IMR-90 (cell line): Measurements from ENCODE around the gene NUP88. TPM values are rescaled to one million over a fixed set of nuclear protein-coding genes. Genes with fewer than 3 reads are reported as not detected.
A peak's percentile ranks its signal among the peaks of the same experiment; 100 is the strongest.

Experiments used
- ATAC-seq: fragments of 200-7000 bp; cut with Tn5 transposase; 2 replicates; pipeline ENCODE4 v1.9.1; 2020; ENCODE audit warnings: low read depth, mild to moderate bottlenecking, moderate library complexity
- BruUV-seq: library from RNA; stranded (reverse); fragments of 400-500 nt; replicated peaks from 2 replicates; lab custom pipeline; 2021; lab: Mats Ljungman, UMichigan
- CTCF ChIA-PET: fragments of 300-600 bp; formaldehyde crosslinking; extraction: SDS; loops from one replicate; lab custom pipeline; 2021; ENCODE audit warnings: antibody characterized with exemption; lab: Yijun Ruan, JAX
- POLR2A ChIA-PET: fragments of 300-600 bp; sonication (Branson Sonifier 250); formaldehyde crosslinking; loops from one replicate; lab custom pipeline; 2022; ENCODE audit warnings: antibody characterized with exemption; ENCODE audit not compliant: unreplicated experiment; lab: Charles Lee
- DNase-seq: peaks from one replicate; pipeline ENCODE4 v3.0.0; 2013
- H2AFZ ChIP-seq: replicated peaks from 2 replicates; pipeline ENCODE3; 2013; ENCODE audit warnings: low read length, mild to moderate bottlenecking; ENCODE audit not compliant: poor library complexity
- H2AK5ac ChIP-seq: 2 replicates; pipeline ENCODE4 v1.6.1; 2013; ENCODE audit warnings: low read depth, low read length, inconsistent platforms
- H2AK9ac ChIP-seq: replicated peaks from 2 replicates; pipeline ENCODE3; 2013; ENCODE audit warnings: mild to moderate bottlenecking, low read depth, low read length, moderate library complexity; ENCODE audit not compliant: poor library complexity
- H2BK120ac ChIP-seq: 2 replicates; pipeline ENCODE4 v1.6.1; 2013; ENCODE audit warnings: low read depth, low read length, inconsistent platforms
- H2BK15ac ChIP-seq: 3 replicates; pipeline ENCODE4 v1.6.1; 2013; ENCODE audit warnings: low read depth, low read length, inconsistent platforms
- H2BK20ac ChIP-seq: 2 replicates; pipeline ENCODE4 v1.6.1; 2013; ENCODE audit warnings: low read depth, mild to moderate bottlenecking, inconsistent platforms, low read length, moderate library complexity
- H2BK5ac ChIP-seq: 2 replicates; pipeline ENCODE4 v1.6.1; 2013; ENCODE audit warnings: mild to moderate bottlenecking, low read depth, low read length, inconsistent platforms; ENCODE audit not compliant: poor library complexity, severe bottlenecking
- H3K14ac ChIP-seq: replicated peaks from 2 replicates; pipeline ENCODE4 v1.6.1; 2013; ENCODE audit warnings: low read depth, low read length, inconsistent platforms
- H3K18ac ChIP-seq: 2 replicates; pipeline ENCODE4 v1.6.1; 2013; ENCODE audit warnings: low read depth, low read length, control low read depth
- H3K23ac ChIP-seq: 2 replicates; pipeline ENCODE4 v1.6.1; 2013; ENCODE audit warnings: low read depth, low read length, inconsistent platforms
- H3K27ac ChIP-seq: 2 replicates; pipeline ENCODE4 v1.5.1; 2013; ENCODE audit warnings: mild to moderate bottlenecking, control low read depth, low read length; ENCODE audit not compliant: insufficient read depth
- H3K27me3 ChIP-seq: 2 replicates; pipeline ENCODE4 v1.6.1; 2013; ENCODE audit warnings: low read length; ENCODE audit not compliant: control insufficient read depth, insufficient read depth
- H3K36me3 ChIP-seq: 2 replicates; pipeline ENCODE4 v1.6.1; 2013; ENCODE audit warnings: low read length, mixed read lengths; ENCODE audit not compliant: control insufficient read depth, insufficient read depth
- H3K4ac ChIP-seq: 2 replicates; pipeline ENCODE4 v1.6.1; 2013; ENCODE audit warnings: low read depth, low read length, inconsistent platforms
- H3K4me1 ChIP-seq: 2 replicates; pipeline ENCODE4 v1.6.1; 2013; ENCODE audit warnings: low read length, mixed read lengths; ENCODE audit not compliant: control insufficient read depth, insufficient read depth
- H3K4me2 ChIP-seq: 2 replicates; pipeline ENCODE4 v1.6.1; 2013; ENCODE audit warnings: low read depth, mild to moderate bottlenecking, control low read depth, low read length, moderate library complexity
- H3K4me3 ChIP-seq: 2 replicates; pipeline ENCODE4 v1.5.1; 2013; ENCODE audit warnings: low read depth, mild to moderate bottlenecking, control low read depth, low read length, moderate library complexity; ENCODE audit not compliant: insufficient read depth
- H3K56ac ChIP-seq: 2 replicates; pipeline ENCODE4 v1.6.1; 2013; ENCODE audit warnings: low read length, inconsistent platforms; ENCODE audit not compliant: insufficient read depth; ENCODE audit errors: extremely low read depth
- H3K79me1 ChIP-seq, 2 experiments: 2 replicates each; pipeline ENCODE4 v1.6.1; 2013; ENCODE audit warnings: low read length in 2 of 2, inconsistent platforms in 1 of 2, low read depth in 1 of 2
- H3K9ac ChIP-seq: 2 replicates; pipeline ENCODE4 v1.6.1; 2013; ENCODE audit warnings: low read depth, low read length, control low read depth
- H3K9me1 ChIP-seq: 2 replicates; pipeline ENCODE4 v1.6.1; 2013; ENCODE audit warnings: low read length, inconsistent platforms; ENCODE audit not compliant: insufficient read depth
- H3K9me3 ChIP-seq: 2 replicates; pipeline ENCODE4 v1.6.1; 2013; ENCODE audit warnings: low read length; ENCODE audit not compliant: control insufficient read depth, insufficient read depth
- H4K20me1 ChIP-seq: 2 replicates; pipeline ENCODE4 v1.6.1; 2013; ENCODE audit warnings: low read length, inconsistent platforms; ENCODE audit not compliant: insufficient read depth
- H4K5ac ChIP-seq: 2 replicates; pipeline ENCODE4 v1.6.1; 2013; ENCODE audit warnings: mild to moderate bottlenecking, low read depth, low read length, control low read depth
- H4K8ac ChIP-seq, 2 experiments: 2 replicates each; pipeline ENCODE4 v1.6.1; 2013; ENCODE audit warnings: low read depth in 2 of 2, low read length in 2 of 2, control low read depth in 1 of 2, inconsistent platforms in 1 of 2
- H4K91ac ChIP-seq: 2 replicates; pipeline ENCODE4 v1.6.1; 2013; ENCODE audit warnings: low read depth, low read length, inconsistent platforms; ENCODE audit not compliant: insufficient read depth
- BHLHE40 ChIP-seq: fragments of 150-350 bp; IDR thresholded peaks from 2 replicates; pipeline ENCODE4 v1.6.1; 2016; ENCODE audit warnings: mild to moderate bottlenecking, low read depth, low read length
- CHD1 ChIP-seq: IDR thresholded peaks from 2 replicates; pipeline ENCODE4 v1.6.1; 2012; ENCODE audit warnings: low read depth, low read length, improper control_type of control experiment
- ELK1 ChIP-seq: fragments of 150-350 bp; IDR thresholded peaks from 2 replicates; pipeline ENCODE4 v1.6.1; 2016; ENCODE audit warnings: low read depth, mild to moderate bottlenecking, low read length, moderate library complexity, borderline replicate concordance
- FOS ChIP-seq: fragments of 150-350 bp; IDR thresholded peaks from 2 replicates; pipeline ENCODE4 v1.6.1; 2016; ENCODE audit warnings: low read depth, low read length
- MAFK ChIP-seq: IDR thresholded peaks from 2 replicates; pipeline ENCODE4 v1.6.1; 2012; ENCODE audit warnings: low read depth, low read length, improper control_type of control experiment
- MAZ ChIP-seq: IDR thresholded peaks from 2 replicates; pipeline ENCODE4 v1.6.1; 2012; ENCODE audit warnings: low read depth, mild to moderate bottlenecking, low read length, improper control_type of control experiment, moderate library complexity, borderline replicate concordance
- MXI1 ChIP-seq: IDR thresholded peaks from 2 replicates; pipeline ENCODE4 v1.6.1; 2012; ENCODE audit warnings: low read depth, mild to moderate bottlenecking, low read length, moderate library complexity, borderline replicate concordance
- NFE2L2 ChIP-seq: fragments of 150-350 bp; IDR thresholded peaks from 2 replicates; pipeline ENCODE4 v1.6.1; 2016; ENCODE audit warnings: low read depth, mild to moderate bottlenecking, low read length
- POLR2A ChIP-seq: IDR thresholded peaks from 2 replicates; pipeline ENCODE4 v1.6.1; 2012; ENCODE audit warnings: mild to moderate bottlenecking, low read depth, low read length
- RAD21 ChIP-seq: IDR thresholded peaks from 2 replicates; pipeline ENCODE4 v1.6.1; 2012; ENCODE audit warnings: low read length, improper control_type of control experiment
- RCOR1 ChIP-seq: IDR thresholded peaks from 2 replicates; pipeline ENCODE4 v1.6.1; 2012; ENCODE audit warnings: mild to moderate bottlenecking, low read length, improper control_type of control experiment; ENCODE audit not compliant: insufficient replicate concordance
- RFX5 ChIP-seq: IDR thresholded peaks from 2 replicates; pipeline ENCODE4 v1.8.0; 2012; ENCODE audit warnings: low read depth, mild to moderate bottlenecking, low read length, moderate library complexity
- SMC3 ChIP-seq: fragments of 150-350 bp; IDR thresholded peaks from 2 replicates; pipeline ENCODE4 v1.6.1; 2016; ENCODE audit warnings: low read depth, mild to moderate bottlenecking, antibody characterized with exemption, low read length, moderate library complexity
- WGBS, 2 experiments: methylation state at CpG; one replicate each; pipeline versions ENCODE4 v1.1.5 to v1.1.7; 2013; ENCODE audit warnings: missing lambda C conversion rate in 2 of 2; ENCODE audit not compliant: insufficient read length in 1 of 2; ENCODE audit errors: extremely low coverage in 2 of 2; 5-methylcytosine and 5-hydroxymethylcytosine counted together
- dilution Hi-C: fragments of 300-500 bp; cut with HindIII; formaldehyde crosslinking; loops from one replicate; pipeline ENCODE4 v1.14.3; 2018; ENCODE audit warnings: low sequenced_read_pairs; ENCODE audit not compliant: unreplicated experiment
- in situ Hi-C: fragments of 300-500 bp; cut with MboI; formaldehyde crosslinking; loops from 3 replicates; pipeline ENCODE4 v1.14.3; 2019; ENCODE audit warnings: low sequenced_read_pairs, inconsistent platforms, mixed read lengths
- intact Hi-C: fragments of 100-400 bp; cut with micrococcal nuclease; formaldehyde crosslinking; loops from 2 replicates; pipeline ENCODE4 v1.10.0; 2022
- polyA plus RNA-seq, 3 experiments: library from polyadenylated mRNA; depleted of rRNA; stranded (reverse); fragments of >200 nt; gene quantifications; 2 replicates each; pipeline ENCODE4 v1.2.3, GENCODE V29; 2012; ENCODE audit warnings: low replicate concordance in 1 of 3
- total RNA-seq: library from RNA; depleted of rRNA; stranded (reverse); fragments of >200 nt; gene quantifications from 2 replicates; pipeline ENCODE4 v1.2.3, GENCODE V29; 2012
- TF ChIP-seq, protein P1 (sequence below): conservative IDR thresholded peaks from 2 replicates; pipeline ENCODE4 v1.5.1; 2012; ENCODE audit warnings: mild to moderate bottlenecking, low read depth, low read length, improper control_type of control experiment
- TF ChIP-seq, protein P2 (sequence below): fragments of 150-350 bp; IDR thresholded peaks from 2 replicates; pipeline ENCODE4 v1.6.1; 2017; ENCODE audit warnings: mild to moderate bottlenecking, antibody characterized with exemption, low read length, low read depth

NUP88 gene
- total and polyA plus RNA-seq, 2 of the 4 experiments (the other 2 are of a cell fraction): 57.0 to 83.7 TPM

DNA sequence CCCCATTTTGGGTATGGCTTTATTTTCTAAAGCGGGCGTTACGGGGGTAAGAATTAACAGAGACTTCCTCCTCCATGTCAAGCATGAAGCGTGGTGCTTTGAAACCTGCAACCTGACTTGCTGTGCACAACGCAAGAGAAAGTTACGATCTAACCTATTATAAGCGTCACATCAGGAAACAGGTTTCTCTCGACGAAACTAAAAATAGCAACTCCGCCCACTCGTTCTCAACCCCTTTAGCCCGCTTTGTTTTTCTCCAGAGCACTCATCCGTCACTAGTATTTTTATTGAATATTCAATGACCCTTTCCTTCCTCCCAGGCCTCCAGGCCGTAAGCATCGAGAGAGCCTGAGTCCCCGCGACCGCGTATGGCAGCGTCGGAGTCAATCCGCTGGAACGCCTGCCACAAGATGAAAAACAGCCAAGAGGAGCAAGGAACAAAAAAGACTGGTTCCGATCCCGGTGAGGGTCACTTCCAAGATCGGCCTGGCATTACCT is 555 bp downstream of the NUP88 start:
- Histone ChIP-seq H4K20me1 (peaks cover 8% of the 10 kb centered on the region; the same call in 1 of the 2 replicates), H4K8ac (peak overlapping the region; percentile 33 to 92; a peak in 3 of 4 replicates), H3K23ac (peak overlapping the region; percentile 97), H2AK5ac (peak overlapping the region; percentile 32; the same call in 1 of the 2 replicates), H2BK120ac (no peak overlapping the region; the same call in 1 of the 2 replicates), H3K4me3 (peak overlapping the region; percentile 76), H4K91ac (peak overlapping the region; percentile 64; the same call in 1 of the 2 replicates), H3K4me1 (peaks cover 4% of the 10 kb centered on the region), H2AFZ (peak overlapping the region; percentile 100), H3K18ac (no peak overlapping the region), H3K27ac (peak overlapping the region; percentile 80), H3K9ac (peak overlapping the region; percentile 84), H3K14ac (peak overlapping the region; percentile 8), H2BK5ac (peak overlapping the region; percentile 55), H2AK9ac (peak overlapping the region; percentile 45), H3K9me3 (no peaks in the 10 kb centered on the region), H2BK20ac (no peak overlapping the region), H3K4ac (peak overlapping the region; percentile 92), H3K56ac (peak overlapping the region; percentile 68), H3K4me2 (peak overlapping the region; percentile 96), H3K36me3 (peaks cover 9% of the 10 kb centered on the region), H3K79me1 (peaks cover 28 to 68% of the 10 kb centered on the region in 2 experiments), H3K9me1 (0 out of 2 replicates have a peak, but pooled peaks cover 8% of the 10 kb centered on the region), H4K5ac (no peak overlapping the region), H3K27me3 (no peaks in the 10 kb centered on the region), H2BK15ac (no peak overlapping the region)
- intact Hi-C loops (loop anchor here (1.0 to 10.0 kb wide), 2 partner anchors 134 to 170 kb away; partner anchors contain the start of gene RABEP1), dilution Hi-C loops (no loop called here), in situ Hi-C loops (no loop called here)
- TSS peak; percentile 72 for BruUV-seq
- DNase-seq (peak; percentile 39), ATAC-seq (peak; percentile 7)
- POLR2A ChIA-PET: interaction anchor here (0.6 kb wide), 1 partner anchor 44 kb away, joined by 3 read pairs; no protein-coding TSS in a partner anchor
- 0% methylated on average over 15 of the region's 26 CpGs; no CpG with 5 or more reads in 1 of the 2 experiments for WGBS, 2 experiments
- CTCF ChIA-PET: interaction anchor here (1.3 kb wide), 1 partner anchor 20 kb away, joined by 5 read pairs; the partner anchor contains the start of gene C1QBP
- TF ChIP-seq POLR2A (no peak), SMC3 (no peak), RFX5 (no peak), MXI1 (no peak), ELK1 (no peak), NFE2L2 (no peak), MAZ (no peak), MAFK (no peak), CHD1 (no peak), RCOR1 (no peak), FOS (no peak), RAD21 (no peak), BHLHE40 (no peak)
- TF ChIP-seq, protein P1, sequence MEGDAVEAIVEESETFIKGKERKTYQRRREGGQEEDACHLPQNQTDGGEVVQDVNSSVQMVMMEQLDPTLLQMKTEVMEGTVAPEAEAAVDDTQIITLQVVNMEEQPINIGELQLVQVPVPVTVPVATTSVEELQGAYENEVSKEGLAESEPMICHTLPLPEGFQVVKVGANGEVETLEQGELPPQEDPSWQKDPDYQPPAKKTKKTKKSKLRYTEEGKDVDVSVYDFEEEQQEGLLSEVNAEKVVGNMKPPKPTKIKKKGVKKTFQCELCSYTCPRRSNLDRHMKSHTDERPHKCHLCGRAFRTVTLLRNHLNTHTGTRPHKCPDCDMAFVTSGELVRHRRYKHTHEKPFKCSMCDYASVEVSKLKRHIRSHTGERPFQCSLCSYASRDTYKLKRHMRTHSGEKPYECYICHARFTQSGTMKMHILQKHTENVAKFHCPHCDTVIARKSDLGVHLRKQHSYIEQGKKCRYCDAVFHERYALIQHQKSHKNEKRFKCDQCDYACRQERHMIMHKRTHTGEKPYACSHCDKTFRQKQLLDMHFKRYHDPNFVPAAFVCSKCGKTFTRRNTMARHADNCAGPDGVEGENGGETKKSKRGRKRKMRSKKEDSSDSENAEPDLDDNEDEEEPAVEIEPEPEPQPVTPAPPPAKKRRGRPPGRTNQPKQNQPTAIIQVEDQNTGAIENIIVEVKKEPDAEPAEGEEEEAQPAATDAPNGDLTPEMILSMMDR: no peak
- TF ChIP-seq, protein P2, sequence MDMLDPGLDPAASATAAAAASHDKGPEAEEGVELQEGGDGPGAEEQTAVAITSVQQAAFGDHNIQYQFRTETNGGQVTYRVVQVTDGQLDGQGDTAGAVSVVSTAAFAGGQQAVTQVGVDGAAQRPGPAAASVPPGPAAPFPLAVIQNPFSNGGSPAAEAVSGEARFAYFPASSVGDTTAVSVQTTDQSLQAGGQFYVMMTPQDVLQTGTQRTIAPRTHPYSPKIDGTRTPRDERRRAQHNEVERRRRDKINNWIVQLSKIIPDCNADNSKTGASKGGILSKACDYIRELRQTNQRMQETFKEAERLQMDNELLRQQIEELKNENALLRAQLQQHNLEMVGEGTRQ: no peak
